Measurements from ENCODE around the gene ASB8.
A peak's percentile ranks its signal among the peaks of the same experiment; 100 is the strongest.
"Not testable (repeated sequence)": the region's sequence is repeated elsewhere in the genome, so short reads cannot be mapped to it uniquely, and the experiment has no call there.

The ASB8 gene

DNA sequence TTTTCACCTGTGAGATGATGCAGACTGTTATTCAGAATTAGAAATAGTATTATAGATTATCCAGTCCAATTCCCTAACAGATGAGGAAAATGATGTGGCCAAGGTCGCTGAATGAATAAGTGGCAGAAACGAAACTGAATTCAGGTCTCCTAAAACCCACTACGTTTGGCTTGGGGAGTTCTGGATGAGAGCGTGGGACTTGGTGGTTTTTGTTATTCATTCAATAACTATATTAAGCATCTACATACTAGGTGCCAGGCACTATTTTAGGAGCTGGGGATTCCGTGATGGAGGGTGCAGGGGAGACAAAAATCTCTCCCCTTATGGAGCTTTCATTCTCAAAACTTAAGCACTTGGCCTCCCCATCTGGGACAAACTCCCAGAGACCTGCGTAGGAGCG lies 25.3 kb upstream of the ASB8 start:
- DNase-seq: no peak

DNA sequence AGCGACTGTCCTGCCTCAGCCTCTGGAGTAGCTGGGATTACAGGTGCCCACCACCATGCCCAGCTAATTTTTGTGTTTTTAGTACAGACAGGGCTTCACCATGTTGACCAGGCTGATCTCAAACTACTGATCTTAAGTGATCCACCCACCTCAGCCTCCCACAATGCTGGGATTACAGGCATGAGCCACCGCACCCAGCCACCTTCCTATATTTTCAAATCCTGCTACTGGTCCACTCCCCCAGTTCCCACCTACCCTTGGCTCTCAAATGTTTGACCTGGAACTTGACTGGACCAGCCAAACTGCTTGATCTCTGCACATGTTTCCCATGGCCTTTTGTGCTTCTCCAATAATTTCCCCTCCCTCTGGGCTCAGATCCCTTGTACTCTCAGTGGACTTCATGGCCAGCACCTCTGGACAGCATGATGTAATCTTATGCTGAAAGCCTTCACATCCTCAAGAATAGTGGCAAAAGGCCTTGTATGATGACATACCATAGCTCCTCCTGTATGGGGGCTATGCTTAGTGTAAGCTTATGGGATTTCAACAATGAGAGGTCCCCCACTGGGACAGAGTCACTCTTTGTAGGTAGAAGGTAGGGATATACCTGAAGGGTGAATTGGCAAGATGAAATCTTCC lies 23.7 kb upstream of the ASB8 start:
- DNase-seq: no peak

DNA sequence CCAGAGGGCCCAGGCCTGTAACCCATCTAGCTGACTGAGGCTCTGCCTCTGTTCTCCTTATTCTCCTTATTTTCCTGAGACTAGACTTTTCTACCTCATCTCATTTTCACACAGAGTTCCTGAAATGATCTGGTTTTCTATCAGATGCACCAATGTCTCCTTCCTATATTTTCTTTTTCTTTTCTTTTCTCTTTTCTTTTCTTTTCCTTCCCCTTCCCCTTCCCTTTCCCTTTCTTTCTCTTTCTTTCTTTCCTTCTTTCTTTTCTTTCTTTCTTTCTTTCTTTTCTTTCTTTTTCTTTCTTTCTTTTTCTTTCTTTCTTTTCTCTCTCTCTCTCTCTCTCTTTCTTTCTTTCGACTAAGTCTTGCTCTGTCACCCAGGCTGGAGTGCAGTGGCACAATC lies 23.1 kb upstream of the ASB8 start:
- DNase-seq: no peak

DNA sequence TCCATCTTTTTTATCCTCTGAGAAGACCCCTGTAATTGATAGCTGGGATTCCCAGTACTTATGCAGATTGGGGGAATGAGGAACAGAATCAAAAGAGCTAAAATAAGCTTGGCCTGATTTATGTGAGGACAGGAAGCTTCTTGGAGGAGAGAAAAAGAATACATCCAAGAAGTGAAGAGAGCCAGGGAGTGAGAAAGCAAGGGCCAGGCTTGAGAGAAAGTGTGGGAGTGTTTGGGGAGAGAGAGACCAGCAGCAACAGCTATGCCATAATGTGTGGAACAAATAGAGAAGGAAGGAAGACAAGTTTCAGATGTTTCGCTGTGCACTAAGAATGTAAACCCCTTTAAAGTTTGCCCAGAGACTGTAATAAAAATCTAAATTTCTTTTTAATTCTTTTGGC lies 22.2 kb upstream of the ASB8 start:
- DNase-seq: no peak

DNA sequence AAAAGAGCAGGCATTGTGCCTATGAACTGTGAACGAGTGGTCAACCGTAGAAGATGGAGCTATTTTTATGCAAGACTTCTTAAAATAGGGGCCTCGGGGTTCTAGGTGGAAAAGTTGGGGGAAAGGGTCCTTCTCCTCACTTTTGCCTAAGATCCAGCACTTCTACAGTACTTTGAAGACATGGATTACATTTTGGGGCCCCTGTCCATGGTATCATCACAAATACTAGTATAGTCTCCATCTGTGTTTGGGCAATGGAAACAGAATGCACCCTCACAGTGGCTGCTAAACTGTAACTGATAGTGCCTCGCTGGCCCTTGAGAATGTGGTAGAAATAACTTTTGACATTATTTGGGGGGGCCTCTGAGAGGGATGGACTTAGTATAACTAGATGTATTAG lies 20.7 kb upstream of the ASB8 start:
- DNase-seq: no peak

DNA sequence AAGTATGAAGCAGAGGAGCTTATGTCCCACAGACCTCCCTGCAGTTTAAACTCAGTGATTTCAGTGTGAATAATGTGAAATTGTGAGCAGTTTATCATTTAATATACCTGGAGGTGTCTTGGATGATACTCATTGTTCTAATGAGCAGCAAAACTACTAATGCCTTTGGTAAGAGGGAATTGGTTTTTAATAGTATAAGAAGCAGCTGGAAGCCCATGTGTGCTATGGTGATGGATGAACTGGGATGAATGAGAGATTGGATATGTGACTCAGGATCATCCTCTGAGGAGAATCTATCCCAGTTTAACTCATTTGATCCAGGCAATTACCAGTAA lies 19.1 kb upstream of the ASB8 start:
- DNase-seq: no peak

DNA sequence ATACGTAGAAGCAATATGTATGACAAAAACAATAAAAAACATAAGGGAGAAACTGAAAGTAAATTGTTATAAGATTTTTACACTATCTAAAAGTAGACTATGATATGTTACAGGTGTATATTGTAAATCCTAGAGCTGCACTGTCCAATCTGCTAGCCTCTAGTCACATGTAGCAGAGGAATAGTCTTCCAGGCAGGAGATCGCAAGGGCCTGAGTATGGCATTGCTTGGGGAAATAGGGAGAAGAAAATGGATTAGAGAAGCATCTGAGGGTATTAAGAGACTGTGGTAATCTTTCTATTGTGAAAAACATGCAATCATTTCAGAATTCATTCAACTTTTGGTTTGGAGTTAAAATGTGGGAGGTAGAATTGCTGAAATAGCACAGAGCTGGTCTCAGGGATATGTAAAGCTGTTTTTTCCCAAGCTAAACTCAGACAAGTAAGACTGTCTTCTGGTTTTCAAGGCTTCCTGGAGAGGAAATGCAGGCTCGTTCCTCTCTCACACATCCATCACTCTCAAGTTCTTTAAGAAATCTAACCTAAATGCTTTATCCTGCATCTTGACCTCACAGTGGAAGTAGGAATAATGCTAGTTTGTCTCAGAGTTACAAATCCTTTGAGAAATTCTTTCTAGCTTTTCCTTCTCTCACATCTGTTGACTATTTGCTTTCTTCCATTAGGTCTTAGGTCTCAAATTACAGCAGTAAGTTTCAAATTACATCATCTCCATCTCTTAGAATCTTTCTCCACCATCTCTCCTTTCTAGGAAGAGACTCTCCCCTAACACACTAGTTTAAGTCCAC lies 18.5 kb upstream of the ASB8 start:
- no peak for DNase-seq

DNA sequence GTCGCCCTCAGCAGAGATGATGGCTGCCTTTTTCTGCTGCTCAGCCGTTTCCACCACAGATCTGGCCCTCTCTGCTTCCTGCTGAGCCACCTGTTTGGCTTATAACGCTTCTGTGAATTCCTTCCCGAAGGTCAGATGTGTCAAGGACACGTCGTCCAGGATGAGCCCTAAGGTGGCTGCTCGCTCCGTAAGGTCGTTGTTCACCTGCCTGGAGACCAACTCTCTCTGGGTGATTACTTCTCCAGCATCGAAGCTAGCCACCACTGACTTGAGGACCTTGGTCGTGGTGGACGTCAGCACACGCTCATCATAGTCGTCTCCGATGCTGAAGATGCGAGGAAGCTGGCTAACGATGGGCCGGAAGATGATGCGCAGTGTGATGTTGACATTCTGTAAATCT lies 11.7 kb upstream of the ASB8 start:
- DNase-seq: no peak

DNA sequence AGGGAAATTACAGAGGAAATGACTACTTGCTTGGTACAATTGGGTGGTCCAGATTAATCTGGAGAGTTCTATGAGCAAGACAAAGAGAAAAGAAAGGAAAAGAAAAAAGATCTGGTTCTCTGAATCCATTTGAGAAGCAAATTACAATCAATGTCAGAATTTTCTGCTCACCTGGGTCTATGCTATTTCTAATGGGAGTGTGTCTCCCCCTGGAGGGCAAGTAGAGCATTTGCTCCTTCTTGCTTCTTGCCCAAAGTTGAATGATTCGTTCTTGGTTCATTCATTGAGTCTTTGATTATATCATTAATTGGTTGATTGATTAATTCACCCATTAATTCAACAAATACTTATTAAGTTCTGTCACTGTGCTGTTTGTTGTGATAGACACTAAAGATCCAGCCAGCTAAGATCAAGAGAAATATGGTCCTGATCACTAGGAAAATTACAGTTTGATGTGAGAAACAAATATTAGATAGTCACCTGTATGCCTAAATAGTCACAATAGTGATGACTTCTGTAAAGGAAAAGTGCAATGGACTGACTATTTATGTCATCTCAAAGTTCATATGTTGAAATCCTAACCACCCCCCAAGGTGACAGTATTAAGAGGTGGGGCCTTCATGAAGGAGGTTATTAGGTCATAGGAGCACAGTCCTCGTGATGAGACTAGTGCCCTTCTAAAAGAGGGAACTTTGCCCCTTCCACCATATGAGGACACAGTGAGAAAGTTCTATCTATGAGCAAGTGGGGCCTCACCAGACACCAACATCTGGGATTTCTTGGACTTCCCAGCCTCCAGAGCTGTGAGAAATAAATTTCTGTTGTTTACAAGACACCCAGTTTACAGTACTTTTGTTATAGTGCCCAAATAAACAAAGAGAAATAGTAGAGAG lies 8.0 kb upstream of the ASB8 start:
- peak; percentile 51 for DNase-seq

DNA sequence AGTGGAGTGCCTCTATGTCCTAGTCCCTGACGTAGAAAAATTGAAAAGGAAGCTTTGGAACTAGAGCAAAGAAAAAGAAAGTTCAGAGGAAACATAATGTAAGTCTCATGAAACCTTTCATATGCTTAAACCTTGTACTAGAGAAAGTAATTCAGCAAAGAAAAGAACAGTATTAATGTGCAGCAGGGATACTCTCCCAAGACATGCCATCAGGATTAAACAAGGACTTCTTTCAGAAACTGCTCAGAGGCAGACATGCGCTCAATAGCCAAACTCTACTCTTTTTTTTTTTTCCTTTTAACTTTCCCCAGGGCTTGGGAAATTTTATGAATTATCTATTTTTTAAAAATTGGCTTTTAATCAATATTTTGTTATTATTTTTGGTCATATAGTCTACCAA lies 7.1 kb upstream of the ASB8 start:
- DNase-seq: no peak

DNA sequence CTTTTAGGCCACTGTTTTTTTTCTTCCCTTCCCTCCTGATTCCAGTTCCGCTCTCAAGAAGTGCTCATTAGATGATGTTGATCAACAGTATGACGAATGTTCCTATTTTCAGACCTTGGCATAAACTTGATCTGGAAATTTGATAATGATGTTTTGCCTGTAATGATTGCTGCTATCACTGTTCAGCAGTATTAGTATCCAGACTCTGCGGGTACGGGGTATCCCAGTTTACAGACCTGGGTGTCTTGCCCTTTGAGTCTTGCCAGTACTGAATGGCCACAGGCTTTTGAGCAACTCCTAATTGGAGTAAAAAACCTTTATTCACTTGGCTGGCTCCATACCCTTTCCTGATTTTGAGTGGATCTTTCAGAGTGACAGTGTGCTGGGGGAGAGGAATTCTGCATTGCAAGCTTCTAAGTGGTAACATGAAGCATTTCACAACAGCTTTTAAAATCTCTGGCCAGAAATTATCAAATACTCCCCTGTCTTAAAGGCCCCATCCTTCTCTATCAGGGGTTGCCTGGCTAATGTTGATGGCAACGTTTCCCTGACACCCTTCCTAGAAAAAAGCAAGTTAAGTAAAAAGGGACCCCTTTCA lies 5.9 kb upstream of the ASB8 start:
- DNase-seq: no peak

DNA sequence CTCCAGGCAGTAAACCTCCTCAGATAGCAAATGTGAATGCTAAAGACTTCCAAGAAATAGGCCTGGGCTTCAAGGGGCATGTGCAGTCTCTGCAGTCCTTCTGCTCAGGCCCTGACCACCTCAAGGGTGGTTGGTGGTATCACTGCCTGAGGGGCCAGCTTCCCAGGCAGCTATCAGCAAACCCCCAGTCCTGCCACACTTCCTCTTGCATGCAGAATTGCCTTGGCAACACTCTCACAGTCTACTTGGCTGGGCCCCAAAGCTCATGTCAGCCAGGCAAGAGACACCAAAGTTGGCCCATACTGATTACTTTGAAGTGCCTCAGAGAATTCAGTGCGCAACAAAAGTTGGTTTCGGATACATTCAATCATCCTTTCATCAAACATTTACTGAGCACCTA lies 3.5 kb upstream of the ASB8 start:
- DNase-seq: no peak

DNA sequence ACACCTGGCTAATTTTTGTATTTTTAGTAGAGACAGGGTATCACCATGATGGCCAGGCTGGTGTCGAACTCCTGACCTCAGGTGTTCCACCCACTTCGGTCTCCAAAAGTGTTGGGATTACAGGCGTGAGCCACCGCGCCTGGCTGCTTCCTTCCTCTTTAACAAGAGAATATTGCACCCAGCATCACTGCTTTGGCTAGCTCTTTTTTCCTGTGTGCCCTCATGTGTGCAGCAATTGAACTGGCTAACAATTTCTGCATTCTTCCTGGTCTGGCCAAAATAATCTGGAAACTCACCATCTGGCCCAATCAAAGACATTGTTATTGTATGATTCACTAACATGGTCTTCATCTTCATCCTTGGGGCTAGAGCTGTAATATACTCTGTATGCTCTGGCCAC lies 2.7 kb upstream of the ASB8 start:
- DNase-seq: no peak

DNA sequence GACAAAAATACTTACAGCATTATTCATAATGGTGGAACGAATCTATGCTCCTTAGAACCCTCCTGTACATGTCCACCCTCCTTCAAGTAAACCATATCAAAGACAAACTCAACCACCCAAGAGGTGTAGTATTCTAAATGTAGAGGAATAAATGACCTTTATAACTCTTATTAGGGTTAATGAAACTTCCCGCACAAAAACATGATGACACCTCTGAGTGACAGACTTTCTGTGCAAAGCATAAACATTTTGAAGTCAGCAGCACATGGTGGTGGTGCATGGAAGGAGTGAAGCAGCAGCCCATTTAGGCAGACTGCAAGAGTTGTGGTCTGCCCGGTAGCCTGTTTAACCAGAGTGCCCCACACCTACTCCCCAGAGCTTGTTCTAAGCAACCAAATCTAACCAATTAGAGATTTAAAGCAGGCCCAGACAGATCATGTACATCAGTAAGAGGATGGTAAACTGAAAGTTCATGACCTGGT lies 615 bp upstream of the ASB8 start:
- no peak for DNase-seq

DNA sequence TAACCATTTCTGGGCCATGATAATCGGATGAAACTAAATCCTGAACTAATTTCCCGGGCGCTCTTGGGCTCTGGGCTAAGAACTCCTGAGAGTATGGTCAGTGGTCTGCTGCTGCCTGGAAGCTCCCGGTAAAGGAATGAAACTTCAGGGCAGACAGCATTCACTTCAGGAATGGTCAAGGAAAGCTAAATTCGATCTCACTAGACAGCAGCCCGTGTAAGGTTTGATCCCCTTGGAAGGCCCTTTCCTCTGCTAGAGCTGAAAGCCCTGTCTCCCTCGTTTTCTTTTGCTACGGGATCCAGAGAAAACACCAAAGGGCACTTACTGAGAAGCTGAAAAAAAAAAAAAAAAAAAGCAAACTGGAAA lies 680 bp downstream of the ASB8 start:
- DNase-seq: no peak

DNA sequence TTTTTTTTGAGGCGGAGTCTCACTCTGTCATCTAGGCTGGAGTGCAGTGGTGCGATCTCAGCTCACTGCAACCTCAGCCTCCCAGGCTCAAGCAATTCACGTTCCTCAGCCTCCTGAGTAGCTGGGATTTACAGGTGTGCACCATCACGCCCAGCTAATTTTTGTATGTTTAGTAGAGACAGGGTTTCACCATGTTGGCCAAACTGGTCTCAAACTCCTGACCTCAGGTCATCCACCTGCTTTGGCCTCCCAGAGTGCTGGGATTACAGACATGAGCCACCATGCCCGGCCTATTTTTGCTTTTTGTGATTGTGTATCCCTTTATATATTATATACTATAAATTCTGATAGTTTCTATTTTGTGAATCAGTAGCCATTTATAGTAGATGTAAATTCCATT lies 1.5 kb downstream of the ASB8 start:
- DNase-seq: not testable (repeated sequence)

DNA sequence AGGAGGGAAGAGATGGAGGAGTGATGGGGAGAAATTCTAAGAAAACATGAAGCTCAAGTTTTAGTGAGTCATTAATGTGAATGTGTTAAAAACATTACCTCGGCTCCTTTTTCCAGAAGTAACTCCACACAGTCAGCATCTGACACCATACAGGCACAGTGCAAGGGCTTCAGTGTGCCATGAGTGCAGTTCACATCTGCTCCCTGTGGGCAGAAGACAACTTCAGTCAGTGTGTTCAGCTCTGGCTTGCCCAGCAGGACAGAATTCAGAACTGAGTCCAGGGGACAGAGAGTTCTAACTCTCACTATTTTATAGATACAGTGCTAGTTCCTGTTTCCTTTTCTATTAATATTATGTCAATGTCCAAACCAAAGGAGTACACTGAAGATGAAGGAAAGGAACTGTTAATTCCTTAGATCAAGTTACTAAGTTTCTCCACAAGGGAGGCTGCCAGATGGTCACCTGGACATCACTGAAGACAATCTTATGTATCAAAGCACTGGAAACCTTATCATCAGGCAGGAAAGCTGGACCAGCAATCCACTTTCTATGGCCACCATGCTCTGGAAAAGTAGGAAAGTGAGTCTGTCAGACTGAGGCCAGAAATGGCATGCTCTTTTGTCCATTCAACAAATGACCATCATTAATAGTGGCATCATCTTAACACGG lies 6.1 kb downstream of the ASB8 start:
- DNase-seq: no peak

DNA sequence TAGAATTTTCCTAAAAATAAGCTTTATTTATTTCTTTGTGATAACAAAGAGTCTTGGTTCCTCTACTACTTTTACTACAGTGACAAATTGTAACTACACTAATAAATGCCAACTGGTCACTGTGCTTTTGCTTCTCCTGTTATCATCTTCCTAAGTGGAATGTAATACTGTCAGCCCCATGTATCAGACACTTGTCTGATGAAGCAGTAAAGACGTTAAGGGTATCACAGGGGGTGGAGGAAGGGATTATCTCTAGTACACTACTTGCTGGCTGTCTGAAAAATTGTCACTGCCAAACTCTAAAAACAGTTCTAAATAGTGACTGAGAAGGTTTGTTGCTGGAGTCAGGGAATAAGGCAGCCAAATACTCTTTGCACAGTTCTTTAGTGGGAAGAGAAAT lies 11.3 kb downstream of the ASB8 start:
- no peak for DNase-seq

DNA sequence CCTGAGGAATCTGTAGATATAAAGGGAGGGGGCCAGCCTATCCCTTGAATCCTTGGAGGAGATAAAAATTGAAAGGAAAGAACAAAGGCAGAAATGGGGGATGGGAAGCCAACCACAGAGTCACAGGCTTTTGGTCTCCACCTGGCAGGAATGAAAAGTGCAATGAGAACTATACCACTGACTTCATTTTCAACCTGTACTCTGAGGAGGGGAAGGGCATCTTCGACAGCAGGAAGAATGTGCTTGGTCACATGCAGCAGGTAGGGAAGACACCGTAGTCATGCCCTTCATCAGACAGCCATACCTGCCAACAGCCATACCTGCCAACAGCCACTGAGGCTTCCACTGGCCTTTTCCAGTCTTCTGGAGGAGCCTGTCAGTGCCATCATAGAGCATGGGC lies 13.4 kb downstream of the ASB8 start:
- no peak for DNase-seq

DNA sequence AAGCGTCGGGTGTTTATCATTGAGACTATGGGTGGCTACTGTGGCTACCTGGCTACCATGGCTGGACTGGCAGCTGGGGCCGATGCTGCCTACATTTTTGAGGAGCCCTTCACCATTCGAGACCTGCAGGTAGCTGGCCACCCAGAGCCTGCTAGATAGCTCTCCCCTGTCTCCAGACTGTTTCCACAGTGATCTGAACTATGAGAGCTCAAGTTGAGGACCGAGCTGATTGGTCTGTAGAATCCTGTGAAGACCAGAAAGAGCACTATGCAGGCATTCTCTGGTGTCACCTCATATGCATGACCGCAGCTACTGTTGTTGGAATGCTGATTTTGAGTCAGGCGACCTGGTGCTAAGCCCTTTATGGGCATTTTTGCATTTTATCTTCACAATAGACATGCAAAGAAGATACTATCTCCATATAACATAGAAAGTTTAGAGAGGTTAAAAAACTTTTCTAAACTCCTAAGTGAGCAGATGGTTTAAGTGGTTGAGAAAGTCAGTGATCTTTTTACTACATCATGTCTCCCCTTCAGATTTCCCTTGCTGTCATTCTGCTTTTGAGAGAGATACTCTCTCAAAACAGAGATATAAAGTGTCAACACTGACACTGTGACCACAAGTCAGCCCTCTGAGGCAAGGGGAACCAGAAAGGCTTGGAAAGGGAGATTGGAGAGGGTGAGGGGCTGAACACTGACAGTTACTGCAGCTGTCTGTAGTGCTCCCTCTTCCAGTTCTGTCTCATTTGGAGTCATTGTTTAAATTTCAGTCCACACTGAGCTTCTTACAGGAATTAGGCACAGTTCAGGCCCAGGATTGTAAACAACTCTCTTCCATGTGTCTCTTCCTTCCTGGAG lies 14.3 kb downstream of the ASB8 start:
- DNase-seq: no peak

DNA sequence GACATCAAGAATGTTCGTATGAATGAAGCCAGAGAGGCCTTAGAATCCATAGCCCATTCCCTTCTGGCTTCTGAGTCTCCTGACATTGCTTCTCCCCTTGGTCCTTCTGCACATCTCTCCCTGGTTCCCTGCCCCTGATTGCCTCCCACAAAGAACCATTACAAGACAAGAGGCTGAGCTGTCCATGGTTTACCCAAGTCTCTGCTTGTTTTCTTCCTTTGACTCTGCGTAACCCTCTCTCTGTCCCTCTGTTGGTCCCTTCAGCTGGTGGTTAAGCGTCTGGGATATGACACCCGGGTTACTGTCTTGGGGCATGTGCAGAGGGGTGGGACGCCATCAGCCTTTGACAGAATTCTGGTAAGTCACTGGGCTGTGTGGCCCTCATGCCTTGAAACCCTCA lies 22.3 kb downstream of the ASB8 start:
- no peak for DNase-seq

DNA sequence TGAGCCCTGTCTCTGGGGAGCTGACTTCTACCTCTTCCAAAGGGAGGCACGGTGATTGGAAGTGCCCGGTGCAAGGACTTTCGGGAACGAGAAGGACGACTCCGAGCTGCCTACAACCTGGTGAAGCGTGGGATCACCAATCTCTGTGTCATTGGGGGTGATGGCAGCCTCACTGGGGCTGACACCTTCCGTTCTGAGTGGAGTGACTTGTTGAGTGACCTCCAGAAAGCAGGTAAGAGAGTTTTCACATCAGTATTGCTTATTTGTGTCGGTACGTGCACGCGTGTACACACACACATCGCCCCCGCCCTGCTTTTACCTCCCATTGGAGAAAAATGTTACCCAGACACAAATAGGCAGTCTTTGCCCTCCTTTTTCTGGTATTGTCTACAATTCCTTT lies 24.5 kb downstream of the ASB8 start:
- DNase-seq: no peak

Measured in activated gamma-delta T cell treated with Interleukin-2 at 50 U/mL for 16 hours (primary cell).